GM13976 (cell line): Measurements from ENCODE around the gene PRSS2.
"Not testable (repeated sequence)": the region's sequence is repeated elsewhere in the genome, so short reads cannot be mapped to it uniquely, and the experiment has no call there.

Source experiments
- DNase-seq: peaks from one replicate; pipeline ENCODE4 v3.0.0; 2012; ENCODE audit warnings: low spot score
- in situ Hi-C: fragments of 300-500 bp; cut with MboI; formaldehyde crosslinking; loops from one replicate; pipeline ENCODE4 v1.12.0; 2022; ENCODE audit warnings: low sequenced_read_pairs, mixed read lengths, inconsistent platforms; ENCODE audit not compliant: unreplicated experiment
- TF ChIP-seq, protein P1 (sequence below): IDR thresholded peaks from 2 replicates; pipeline ENCODE4 v1.5.1; 2012; ENCODE audit warnings: borderline replicate concordance, mild to moderate bottlenecking; ENCODE audit not compliant: insufficient read depth; ENCODE audit errors: extremely low read depth, missing control alignments, control extremely low read depth

The PRSS2 gene

DNA sequence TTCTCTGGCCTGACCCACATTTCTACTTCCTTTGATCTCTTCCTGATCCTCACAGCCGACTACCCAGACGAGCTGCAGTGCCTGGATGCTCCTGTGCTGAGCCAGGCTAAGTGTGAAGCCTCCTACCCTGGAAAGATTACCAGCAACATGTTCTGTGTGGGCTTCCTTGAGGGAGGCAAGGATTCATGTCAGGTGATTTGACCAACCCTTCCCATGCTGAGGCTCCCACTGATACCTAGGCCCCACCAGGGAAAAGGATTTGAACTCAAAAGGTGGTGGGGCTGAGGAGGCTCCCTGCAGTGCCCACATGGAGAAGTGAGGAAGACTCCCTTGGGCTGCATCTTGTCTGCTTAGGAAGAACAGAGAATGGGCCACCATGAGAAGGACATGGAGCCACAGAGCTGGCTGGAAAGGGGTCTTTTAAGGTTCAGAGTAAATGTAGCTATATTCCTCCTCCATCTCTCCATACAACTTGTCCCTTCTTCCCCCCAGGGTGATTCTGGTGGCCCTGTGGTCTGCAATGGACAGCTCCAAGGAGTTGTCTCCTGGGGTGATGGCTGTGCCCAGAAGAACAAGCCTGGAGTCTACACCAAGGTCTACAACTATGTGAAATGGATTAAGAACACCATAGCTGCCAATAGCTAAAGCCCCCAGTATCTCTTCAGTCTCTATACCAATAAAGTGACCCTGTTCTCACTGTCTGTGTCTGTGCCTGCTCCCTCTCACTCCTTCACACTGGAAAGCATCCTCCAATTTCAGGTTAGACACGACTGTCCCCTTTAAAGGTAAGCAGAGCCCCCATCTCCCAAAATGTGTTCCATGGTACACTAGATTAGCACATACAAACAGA, 18.2 kb upstream of the PRSS2 start:
- in situ Hi-C loops: no loop called here

DNA sequence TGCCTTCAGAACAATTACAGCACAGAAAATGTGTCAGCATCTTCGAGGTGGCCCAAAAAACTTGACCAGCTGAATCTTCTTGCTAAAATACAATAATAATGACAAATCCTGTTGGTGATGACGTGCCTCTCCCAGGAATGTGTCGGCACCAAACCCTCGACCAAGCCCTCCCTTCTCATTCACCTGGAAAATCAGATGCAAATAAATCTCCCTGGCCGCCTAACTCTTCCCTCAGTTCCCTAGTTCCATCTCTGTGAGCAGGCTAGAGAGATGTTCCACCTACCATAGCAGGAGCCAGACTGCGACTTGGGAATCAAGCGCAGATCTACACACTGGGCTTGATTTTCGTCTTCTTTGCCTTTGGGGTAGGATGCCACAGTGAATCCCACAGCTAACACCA, 17.4 kb upstream of the PRSS2 start:
- TF ChIP-seq, protein P1, sequence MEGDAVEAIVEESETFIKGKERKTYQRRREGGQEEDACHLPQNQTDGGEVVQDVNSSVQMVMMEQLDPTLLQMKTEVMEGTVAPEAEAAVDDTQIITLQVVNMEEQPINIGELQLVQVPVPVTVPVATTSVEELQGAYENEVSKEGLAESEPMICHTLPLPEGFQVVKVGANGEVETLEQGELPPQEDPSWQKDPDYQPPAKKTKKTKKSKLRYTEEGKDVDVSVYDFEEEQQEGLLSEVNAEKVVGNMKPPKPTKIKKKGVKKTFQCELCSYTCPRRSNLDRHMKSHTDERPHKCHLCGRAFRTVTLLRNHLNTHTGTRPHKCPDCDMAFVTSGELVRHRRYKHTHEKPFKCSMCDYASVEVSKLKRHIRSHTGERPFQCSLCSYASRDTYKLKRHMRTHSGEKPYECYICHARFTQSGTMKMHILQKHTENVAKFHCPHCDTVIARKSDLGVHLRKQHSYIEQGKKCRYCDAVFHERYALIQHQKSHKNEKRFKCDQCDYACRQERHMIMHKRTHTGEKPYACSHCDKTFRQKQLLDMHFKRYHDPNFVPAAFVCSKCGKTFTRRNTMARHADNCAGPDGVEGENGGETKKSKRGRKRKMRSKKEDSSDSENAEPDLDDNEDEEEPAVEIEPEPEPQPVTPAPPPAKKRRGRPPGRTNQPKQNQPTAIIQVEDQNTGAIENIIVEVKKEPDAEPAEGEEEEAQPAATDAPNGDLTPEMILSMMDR: no peak
- in situ Hi-C loops: no loop called here
- no peak for DNase-seq

More for the DNA sequence above, 18.2 kb upstream of the PRSS2 start:
- DNase-seq: no peak
- TF ChIP-seq, protein P1: no peak

DNA sequence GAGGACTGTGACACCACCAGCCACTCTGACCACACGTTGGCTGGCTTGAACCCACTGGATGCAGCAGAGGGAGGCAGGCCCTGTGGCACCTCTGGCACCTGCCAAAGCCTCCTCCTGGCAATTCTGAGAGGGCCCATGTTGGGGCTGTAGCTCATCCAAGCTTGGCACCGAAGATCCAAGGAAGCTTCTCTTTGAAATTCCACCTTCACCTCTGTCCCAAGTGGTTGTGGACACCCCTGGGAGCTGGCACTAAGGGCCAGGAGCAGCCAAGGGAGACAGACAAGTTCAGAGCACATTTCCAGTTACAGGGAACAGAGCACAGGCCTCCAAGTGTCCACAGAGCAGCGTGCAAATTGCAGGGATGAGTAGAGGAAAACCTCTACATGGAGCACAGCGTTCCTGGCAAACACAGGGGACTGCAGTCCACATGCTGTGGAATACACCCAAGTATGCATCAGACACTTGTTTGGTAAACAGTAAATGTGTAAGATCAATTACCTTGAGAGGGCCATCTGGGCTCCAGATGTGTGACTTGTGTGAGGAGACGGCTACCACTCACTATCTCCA, 16.8 kb upstream of the PRSS2 start:
- DNase-seq, in situ Hi-C loops: not testable (repeated sequence)

DNA sequence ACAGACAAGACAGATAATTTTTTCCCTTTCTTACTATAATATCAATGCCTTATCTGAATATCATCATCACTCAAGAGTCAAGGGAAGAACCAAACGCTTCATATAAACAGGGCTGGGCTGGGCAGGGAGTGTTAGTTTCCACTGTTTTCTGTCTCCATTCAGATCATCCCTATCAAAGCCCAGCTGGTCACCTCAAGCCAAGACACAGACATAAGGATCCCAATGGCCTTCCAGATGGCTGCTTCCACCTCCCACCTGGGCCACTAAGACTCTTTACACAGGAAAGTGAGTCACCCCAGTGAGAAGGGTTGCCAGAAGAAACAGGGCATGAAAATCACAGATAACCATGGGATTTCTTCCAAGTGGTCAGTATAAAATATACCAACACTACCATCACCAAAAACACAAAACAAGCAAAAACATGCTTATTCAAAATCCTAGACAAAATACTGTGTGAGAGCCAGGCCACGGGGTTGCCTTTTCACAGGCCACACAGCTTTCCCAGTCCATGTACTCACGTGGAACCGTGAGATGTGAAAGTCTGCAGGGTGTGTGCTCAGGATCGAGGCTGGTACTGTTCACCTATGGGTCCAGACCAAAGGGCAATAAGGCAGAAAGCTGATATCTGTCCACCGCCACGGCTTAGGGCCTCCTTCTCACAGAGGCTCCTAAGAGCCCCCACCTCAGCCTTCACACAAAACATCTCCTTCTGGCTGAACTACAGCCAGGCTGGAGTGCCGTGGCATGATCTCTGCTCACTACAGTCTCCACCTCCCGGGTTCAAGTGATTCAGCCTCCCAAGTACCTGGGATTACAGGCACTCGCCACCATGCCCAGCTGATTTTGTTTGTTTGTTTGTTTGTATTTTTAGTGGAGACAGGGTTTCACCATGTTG, 15.8 kb upstream of the PRSS2 start:
- in situ Hi-C loops: no loop called here
- DNase-seq: no peak

DNA sequence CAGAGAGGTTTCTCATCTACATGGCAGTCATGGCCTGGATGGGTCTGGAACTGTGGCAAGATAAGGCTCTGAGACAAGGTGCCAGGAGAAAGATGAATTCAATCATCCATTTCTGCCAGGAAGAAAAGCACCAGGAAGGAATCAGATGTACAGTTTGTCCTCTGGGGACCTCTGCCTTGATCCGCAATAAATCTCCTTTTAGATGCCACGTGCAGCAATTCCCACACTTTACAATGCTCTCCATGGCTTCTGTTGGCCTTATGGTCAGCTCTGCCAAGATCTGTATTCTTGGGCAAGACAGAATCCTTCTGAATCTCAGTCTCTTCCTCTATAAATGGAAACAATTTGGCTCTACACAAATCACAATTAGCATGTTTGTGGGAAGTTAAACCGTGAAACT, 12.5 kb upstream of the PRSS2 start:
- DNase-seq, in situ Hi-C loops: not testable (repeated sequence)

More for the DNA sequence above, 15.8 kb upstream of the PRSS2 start:
- TF ChIP-seq, protein P1: no peak

DNA sequence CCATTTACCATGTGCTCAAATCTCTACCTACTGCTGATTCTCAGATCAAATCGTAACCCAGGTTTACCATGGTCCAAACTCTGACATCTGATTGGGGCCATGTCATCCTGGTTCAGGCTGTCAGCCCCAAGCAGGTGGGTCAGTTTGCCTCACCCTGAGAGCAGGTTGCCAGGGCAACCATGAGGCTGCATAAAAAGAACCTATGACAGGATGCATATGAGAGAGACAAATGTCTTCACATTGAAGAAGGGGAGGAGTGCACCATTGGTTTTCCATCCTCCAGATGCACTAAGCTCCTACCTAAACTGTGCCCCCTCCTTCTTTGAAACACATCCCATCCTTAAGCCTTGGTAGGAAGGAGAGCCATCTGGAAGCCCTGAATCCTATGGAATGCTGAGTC, 11.3 kb upstream of the PRSS2 start:
- TF ChIP-seq, protein P1: no peak
- in situ Hi-C loops: no loop called here
- no peak for DNase-seq

DNA sequence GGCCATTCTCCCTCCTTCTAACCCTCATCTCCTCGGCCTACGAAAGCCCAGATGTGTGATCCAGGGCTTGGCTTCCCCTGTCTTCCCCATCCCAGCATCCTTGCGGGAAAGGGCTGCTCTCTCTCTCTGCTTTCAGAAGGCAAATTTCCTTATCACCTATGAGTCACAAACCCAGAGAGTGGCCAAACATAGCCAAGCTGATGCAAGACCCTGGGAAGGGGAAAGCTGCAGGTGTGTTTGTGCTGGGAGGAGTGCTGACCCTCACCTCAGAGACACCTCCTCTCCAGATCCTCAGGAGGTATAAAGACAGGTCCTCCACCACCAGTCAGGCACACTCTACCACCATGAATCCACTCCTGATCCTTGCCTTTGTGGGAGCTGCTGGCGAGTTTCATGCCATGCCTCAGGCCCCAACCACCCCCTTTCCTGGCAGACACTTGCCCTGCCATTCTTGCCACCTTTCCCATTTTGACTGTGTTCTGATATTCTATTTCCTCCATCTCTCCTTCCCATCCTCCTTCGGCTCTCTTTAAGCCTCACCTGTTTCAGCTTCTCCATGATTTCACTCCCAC, 10.6 kb upstream of the PRSS2 start:
- TF ChIP-seq, protein P1: no peak
- no peak for DNase-seq
- in situ Hi-C loops: no loop called here

DNA sequence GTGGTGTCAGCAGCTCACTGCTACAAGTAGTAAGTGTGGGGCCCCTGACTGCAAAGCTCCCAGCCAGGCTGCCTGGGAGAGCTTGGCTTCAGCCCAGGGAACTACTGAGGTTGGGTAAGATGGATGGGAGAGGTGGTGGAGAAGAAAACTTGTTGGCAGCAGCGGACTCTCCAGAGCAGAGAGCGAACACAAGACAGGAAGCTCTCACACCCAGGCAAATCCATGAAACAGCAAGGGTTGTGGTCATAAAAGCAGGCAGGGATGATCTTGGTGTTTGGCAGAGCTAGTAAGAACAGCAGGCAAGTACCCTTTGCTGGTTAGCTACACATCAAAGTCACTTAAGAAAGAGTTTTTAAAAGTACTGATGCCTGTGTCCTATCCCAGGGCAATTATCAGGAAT, 9.2 kb upstream of the PRSS2 start:
- in situ Hi-C loops, DNase-seq: not testable (repeated sequence)
